ENCODE data around the gene SH3RF1. TPM values are rescaled to one million over a fixed set of nuclear protein-coding genes. Genes with fewer than 3 reads are reported as not detected.

The SH3RF1 gene
- total RNA-seq, 1 experiment from 2014 or later: 59.5 TPM

- peak; percentile 91 for TF ChIP-seq CBX3 (IDR thresholded peaks at IDR 0.05; ENCODE audit: low read depth)
- no peak for TF ChIP-seq ZFX (IDR thresholded peaks at IDR 0.05)
- TF ChIP-seq SP1 (IDR thresholded peaks at IDR 0.05; ENCODE audit: low read depth): peak; percentile 90
These were observed 154.9 kb downstream of the SH3RF1 start (continued) for GRCh38 chr4:169115897-169116254.

GRCh38 chr4:169115144-169115896, 155.4 kb downstream of the SH3RF1 start:
- peaks cover 0 to 29% of the 10 kb centered on the region in 2 experiments; a peak in 1 of 4 replicates for H3K36me3 ChIP-seq (ENCODE audit: control insufficient read depth in 1 of 2, insufficient read depth in 2 of 2, low read length in 2 of 2)
- no peaks in the 10 kb centered on the region for H3K9me2 ChIP-seq (ENCODE audit: insufficient read depth)
- TF ChIP-seq ZBTB33 (IDR thresholded peaks at IDR 0.05; ENCODE audit: extremely low read depth, insufficient replicate concordance, low read length) (no peak), SRF (IDR thresholded peaks at IDR 0.05; ENCODE audit: low read depth) (no peak), RAD21 (IDR thresholded peaks at IDR 0.05; ENCODE audit: low read depth) (no peak), ELF1 (IDR thresholded peaks at IDR 0.05; ENCODE audit: borderline replicate concordance, low read depth) (no peak), SIN3A (IDR thresholded peaks at IDR 0.05; ENCODE audit: low read depth) (no peak), TCF7L2 (IDR thresholded peaks at IDR 0.05; ENCODE audit: borderline replicate concordance, extremely low read depth, insufficient read depth, insufficient read length) (no peak), FOSL1 (IDR thresholded peaks at IDR 0.05; ENCODE audit: low read depth) (no peak), YY1 (IDR thresholded peaks at IDR 0.05; ENCODE audit: extremely low read depth, insufficient replicate concordance, low read depth, low read length) (no peak), REST (IDR thresholded peaks at IDR 0.05; ENCODE audit: low read depth) (no peak), ZNF274 (IDR thresholded peaks at IDR 0.05; ENCODE audit: low read depth, low read length) (no peak), ZFX (IDR thresholded peaks at IDR 0.05) (no peak), POLR2A (IDR thresholded peaks at IDR 0.05; ENCODE audit: borderline replicate concordance, extremely low read depth, insufficient read depth, insufficient read length) (no peak), JUND (IDR thresholded peaks at IDR 0.05) (no peak), EZH2phosphoT487 (IDR thresholded peaks at IDR 0.05; ENCODE audit: borderline replicate concordance) (no peak), POLR2AphosphoS5 (IDR thresholded peaks at IDR 0.05; ENCODE audit: low read depth, low read length) (no peak), EZH2 (IDR thresholded peaks at IDR 0.05) (no peak), SP1 (IDR thresholded peaks at IDR 0.05; ENCODE audit: low read depth) (no peak)
- TSS peak; percentile 69 for BruUV-seq (replicated peaks)
- POLR2A ChIA-PET: interaction anchor here (0.9 to 1.7 kb wide), 8 partner anchors 10 to 109 kb away, joined by 3 to 6 read pairs (median 4); partner anchors contain the start of gene CBR4
- intact Hi-C loops (cut with micrococcal nuclease): loop anchor here (5.0 to 10.0 kb wide), 2 partner anchors 137 to 369 kb away; no protein-coding TSS in a partner anchor
- CTCF ChIA-PET: interaction anchor here (1.1 to 1.3 kb wide), 3 partner anchors 47 to 90 kb away, joined by 3 read pairs; no protein-coding TSS in a partner anchor
- no peaks in the 10 kb centered on the region for H4K20me1 ChIP-seq (ENCODE audit: insufficient read depth)
- no peak for DNase-seq (ENCODE audit: low read depth, low spot score)
- no peak for ATAC-seq
- no peak overlapping the region for H3K9ac ChIP-seq (ENCODE audit: low read length)
- H3K79me2 ChIP-seq (ENCODE audit: insufficient read depth, low read length): 0 out of 2 replicates have a peak, but pooled peaks cover 4% of the 10 kb centered on the region
- no peak overlapping the region for H2AFZ ChIP-seq (ENCODE audit: low read depth, low read length, poor library complexity, severe bottlenecking)
- H3K9me3 ChIP-seq (ENCODE audit: control insufficient read depth in 1 of 2, insufficient read depth in 1 of 2, low read depth in 1 of 2, low read length in 2 of 2): no peaks in the 10 kb centered on the region
- no peaks in the 10 kb centered on the region for H3K27me3 ChIP-seq (ENCODE audit: insufficient read depth, low read length)
- no peak overlapping the region for H3K4me3 ChIP-seq (replicated peaks in 1 of 2; ENCODE audit: low read depth in 1 of 2, low read length in 2 of 2)
- RAD21 ChIA-PET (ENCODE audit: low non-redundant PET in 1 of 2, low total read pairs in 2 of 2, uncharacterized antibody in 2 of 2, unreplicated experiment in 2 of 2): no interaction called here
- H3K27ac ChIP-seq (ENCODE audit: low read depth, low read length): peak overlapping the region; percentile 19; the same call in 1 of the 2 replicates
- H3K4me2 ChIP-seq (ENCODE audit: low read length): peak overlapping the region; percentile 50
- peaks cover 6 to 35% of the 10 kb centered on the region in 2 experiments; a peak in 3 of 4 replicates for H3K4me1 ChIP-seq (ENCODE audit: control insufficient read depth in 1 of 2, insufficient read depth in 2 of 2, low read length in 2 of 2)
